NB4 (cell line): ENCODE results near the gene LRCH1.

ENCODE experiments used
- CTCF ChIP-seq: IDR thresholded peaks from one replicate; pipeline ENCODE4 v1.5.1; 2012; ENCODE audit warnings: low read depth, low read length
- MAX ChIP-seq: IDR thresholded peaks from 2 replicates; pipeline ENCODE4 v1.6.1; 2011; ENCODE audit warnings: low read depth, low read length
- MYC ChIP-seq: IDR thresholded peaks from 2 replicates; pipeline ENCODE4 v1.6.1; 2011; ENCODE audit warnings: low read depth, low read length
- POLR2A ChIP-seq: IDR thresholded peaks from 2 replicates; pipeline ENCODE4 v1.6.1; 2011; ENCODE audit warnings: mild to moderate bottlenecking; ENCODE audit not compliant: insufficient read length; ENCODE audit errors: extremely low read depth

GRCh38 chr13:46731535-46731934, 178.6 kb downstream of the LRCH1 start:
- no peak for TF ChIP-seq CTCF
- TF ChIP-seq POLR2A: no peak
- no peak for TF ChIP-seq MAX
- no peak for TF ChIP-seq MYC
